HCT116 (cell line): ENCODE data around the gene USP31.

Experiments used
- CBX3 ChIP-seq: IDR thresholded peaks from 2 replicates; pipeline ENCODE4 v1.6.1; 2012; ENCODE audit warnings: low read depth
- EZH2phosphoT487 ChIP-seq: fragments of 200-600 bp; IDR thresholded peaks from 2 replicates; pipeline ENCODE4 v1.6.1; 2018; ENCODE audit warnings: antibody characterized with exemption, borderline replicate concordance
- JUND ChIP-seq: IDR thresholded peaks from 2 replicates; pipeline ENCODE4 v1.6.1; 2012
- POLR2A ChIP-seq: IDR thresholded peaks from 2 replicates; pipeline ENCODE4 v1.7.0; 2011; ENCODE audit warnings: borderline replicate concordance; ENCODE audit not compliant: insufficient read depth, insufficient read length; ENCODE audit errors: extremely low read depth
- POLR2AphosphoS5 ChIP-seq: IDR thresholded peaks from 2 replicates; pipeline ENCODE4 v1.6.1; 2011; ENCODE audit warnings: mild to moderate bottlenecking, low read depth, low read length, moderate library complexity
- RAD21 ChIP-seq: IDR thresholded peaks from 2 replicates; pipeline ENCODE4 v1.6.1; 2012; ENCODE audit warnings: low read depth, mild to moderate bottlenecking
- SIN3A ChIP-seq: IDR thresholded peaks from 2 replicates; pipeline ENCODE4 v1.6.1; 2012; ENCODE audit warnings: low read depth
- TCF7L2 ChIP-seq: IDR thresholded peaks from 2 replicates; pipeline ENCODE4 v1.7.0; 2011; ENCODE audit warnings: borderline replicate concordance, inconsistent platforms; ENCODE audit not compliant: insufficient read depth, insufficient read length; ENCODE audit errors: extremely low read depth
- YY1 ChIP-seq: IDR thresholded peaks from 2 replicates; pipeline ENCODE4 v1.6.1; 2011; ENCODE audit warnings: low read length, low read depth, moderate library complexity, mild to moderate bottlenecking; ENCODE audit not compliant: insufficient replicate concordance; ENCODE audit errors: extremely low read depth
- ZFX ChIP-seq: fragments of 450-650 bp; IDR thresholded peaks from 2 replicates; pipeline ENCODE4 v1.6.1; 2017
- ZNF274 ChIP-seq: fragments of 200-500 bp; sonication (Bioruptor generic); IDR thresholded peaks from 2 replicates; pipeline ENCODE4 v1.6.1; 2014; ENCODE audit warnings: mild to moderate bottlenecking, low read depth, low read length, inconsistent platforms
- TF ChIP-seq, protein P1 (sequence below), 3 experiments: fragments of 200-600 bp in 1 of 3; sonication (generic) in 1 of 3; IDR thresholded peaks in 2 of 3; conservative IDR thresholded peaks in 1 of 3; 2 replicates each; pipeline ENCODE4 v1.5.1; 2012 to 2017; ENCODE audit warnings: low read depth in 2 of 3, low read length in 2 of 3, antibody characterized with exemption in 1 of 3, borderline replicate concordance in 1 of 3, control low read depth in 1 of 3, mild to moderate bottlenecking in 1 of 3, mixed read lengths in 1 of 3, mixed run types in 1 of 3, moderate library complexity in 1 of 3; ENCODE audit not compliant: insufficient read depth in 1 of 3
- TF ChIP-seq, protein P2 (sequence below): IDR thresholded peaks from 2 replicates; pipeline ENCODE4 v1.6.1; 2012; ENCODE audit warnings: low read depth
- TF ChIP-seq, protein P3 (sequence below): IDR thresholded peaks from 2 replicates; pipeline ENCODE4 v1.6.1; 2012

DNA sequence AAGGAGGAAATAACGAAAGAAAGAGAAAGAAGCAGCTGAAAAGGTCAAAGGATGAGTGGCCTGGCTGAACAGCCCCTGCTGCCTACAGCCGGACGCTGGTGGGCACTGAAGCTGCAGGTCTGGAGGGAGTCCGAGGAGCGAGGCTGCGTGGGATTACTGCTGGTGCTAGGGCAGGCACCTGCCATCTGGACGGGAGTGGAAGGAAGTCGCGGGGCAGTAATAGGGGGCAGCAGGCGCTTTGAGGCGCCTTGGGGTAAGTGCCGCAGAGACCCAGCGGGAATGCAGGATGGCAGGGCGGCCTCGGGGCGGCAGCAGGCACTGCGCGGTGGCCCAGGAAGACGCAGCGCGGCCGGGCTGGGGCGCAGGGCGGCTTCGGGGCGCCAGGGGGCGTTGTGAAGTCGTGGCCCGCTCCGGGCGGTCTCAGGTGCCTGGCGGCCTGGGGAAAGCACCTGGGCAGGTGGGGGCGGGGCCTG, 33.0 kb upstream of the USP31 start:
- no peak for TF ChIP-seq POLR2AphosphoS5
- TF ChIP-seq EZH2phosphoT487 = no peak
- TF ChIP-seq, protein P1, sequence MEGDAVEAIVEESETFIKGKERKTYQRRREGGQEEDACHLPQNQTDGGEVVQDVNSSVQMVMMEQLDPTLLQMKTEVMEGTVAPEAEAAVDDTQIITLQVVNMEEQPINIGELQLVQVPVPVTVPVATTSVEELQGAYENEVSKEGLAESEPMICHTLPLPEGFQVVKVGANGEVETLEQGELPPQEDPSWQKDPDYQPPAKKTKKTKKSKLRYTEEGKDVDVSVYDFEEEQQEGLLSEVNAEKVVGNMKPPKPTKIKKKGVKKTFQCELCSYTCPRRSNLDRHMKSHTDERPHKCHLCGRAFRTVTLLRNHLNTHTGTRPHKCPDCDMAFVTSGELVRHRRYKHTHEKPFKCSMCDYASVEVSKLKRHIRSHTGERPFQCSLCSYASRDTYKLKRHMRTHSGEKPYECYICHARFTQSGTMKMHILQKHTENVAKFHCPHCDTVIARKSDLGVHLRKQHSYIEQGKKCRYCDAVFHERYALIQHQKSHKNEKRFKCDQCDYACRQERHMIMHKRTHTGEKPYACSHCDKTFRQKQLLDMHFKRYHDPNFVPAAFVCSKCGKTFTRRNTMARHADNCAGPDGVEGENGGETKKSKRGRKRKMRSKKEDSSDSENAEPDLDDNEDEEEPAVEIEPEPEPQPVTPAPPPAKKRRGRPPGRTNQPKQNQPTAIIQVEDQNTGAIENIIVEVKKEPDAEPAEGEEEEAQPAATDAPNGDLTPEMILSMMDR (IDR thresholded peaks at IDR 0.05 in 2 of 3, conservative IDR thresholded peaks at IDR 0.05 in 1 of 3; ENCODE audit: borderline replicate concordance in 1 of 3, insufficient read depth in 1 of 3, low read depth in 2 of 3, low read length in 2 of 3) = peak; percentile 87 to 98 (median 92)
- TF ChIP-seq, protein P2, sequence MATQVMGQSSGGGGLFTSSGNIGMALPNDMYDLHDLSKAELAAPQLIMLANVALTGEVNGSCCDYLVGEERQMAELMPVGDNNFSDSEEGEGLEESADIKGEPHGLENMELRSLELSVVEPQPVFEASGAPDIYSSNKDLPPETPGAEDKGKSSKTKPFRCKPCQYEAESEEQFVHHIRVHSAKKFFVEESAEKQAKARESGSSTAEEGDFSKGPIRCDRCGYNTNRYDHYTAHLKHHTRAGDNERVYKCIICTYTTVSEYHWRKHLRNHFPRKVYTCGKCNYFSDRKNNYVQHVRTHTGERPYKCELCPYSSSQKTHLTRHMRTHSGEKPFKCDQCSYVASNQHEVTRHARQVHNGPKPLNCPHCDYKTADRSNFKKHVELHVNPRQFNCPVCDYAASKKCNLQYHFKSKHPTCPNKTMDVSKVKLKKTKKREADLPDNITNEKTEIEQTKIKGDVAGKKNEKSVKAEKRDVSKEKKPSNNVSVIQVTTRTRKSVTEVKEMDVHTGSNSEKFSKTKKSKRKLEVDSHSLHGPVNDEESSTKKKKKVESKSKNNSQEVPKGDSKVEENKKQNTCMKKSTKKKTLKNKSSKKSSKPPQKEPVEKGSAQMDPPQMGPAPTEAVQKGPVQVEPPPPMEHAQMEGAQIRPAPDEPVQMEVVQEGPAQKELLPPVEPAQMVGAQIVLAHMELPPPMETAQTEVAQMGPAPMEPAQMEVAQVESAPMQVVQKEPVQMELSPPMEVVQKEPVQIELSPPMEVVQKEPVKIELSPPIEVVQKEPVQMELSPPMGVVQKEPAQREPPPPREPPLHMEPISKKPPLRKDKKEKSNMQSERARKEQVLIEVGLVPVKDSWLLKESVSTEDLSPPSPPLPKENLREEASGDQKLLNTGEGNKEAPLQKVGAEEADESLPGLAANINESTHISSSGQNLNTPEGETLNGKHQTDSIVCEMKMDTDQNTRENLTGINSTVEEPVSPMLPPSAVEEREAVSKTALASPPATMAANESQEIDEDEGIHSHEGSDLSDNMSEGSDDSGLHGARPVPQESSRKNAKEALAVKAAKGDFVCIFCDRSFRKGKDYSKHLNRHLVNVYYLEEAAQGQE = no peak
- TF ChIP-seq POLR2A = no peak
- no peak for TF ChIP-seq TCF7L2
- no peak for TF ChIP-seq JUND
- TF ChIP-seq, protein P3, sequence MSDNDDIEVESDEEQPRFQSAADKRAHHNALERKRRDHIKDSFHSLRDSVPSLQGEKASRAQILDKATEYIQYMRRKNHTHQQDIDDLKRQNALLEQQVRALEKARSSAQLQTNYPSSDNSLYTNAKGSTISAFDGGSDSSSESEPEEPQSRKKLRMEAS = no peak
- no peak for TF ChIP-seq YY1
- TF ChIP-seq SIN3A = no peak
- TF ChIP-seq CBX3 = no peak
- TF ChIP-seq ZNF274 = no peak
- peak; percentile 89 for TF ChIP-seq RAD21
- TF ChIP-seq ZFX = no peak
